Pancreas (tissue), 10 donors: ENCODE data around the gene CSF2. TPM values are rescaled to one million over a fixed set of nuclear protein-coding genes. Genes with fewer than 3 reads are reported as not detected.

Experiments
- ATAC-seq, 4 donors: fragments of 200-7000 bp; cut with Tn5 transposase; one replicate each; pipeline versions ENCODE4 v1.8.0 to v1.9.1; 2020; ENCODE audit warnings: mild to moderate bottlenecking in 4 of 4, moderate library complexity in 4 of 4
- DNase-seq, 6 donors: peaks; one replicate each; pipeline ENCODE4 v3.0.0-alpha.2; 2020
- FAIRE-seq: peaks from 2 replicates; lab custom pipeline; 2012; peaks lifted over from hg19 to GRCh38; lab: Jason Lieb, UNC
- H3K27ac ChIP-seq, 4 donors: fragments of 200-600 bp; sonication (generic); 1 replicate in 3 of 4; 2 replicates in 1 of 4; pipeline versions ENCODE4 v1.5.0 to v1.8.0; 2020
- H3K27me3 ChIP-seq, 4 donors: fragments of 200-600 bp; one replicate each; pipeline ENCODE4 v1.8.0; 2021
- H3K36me3 ChIP-seq, 3 donors: fragments of 200-600 bp; sonication (generic) in 1 of 3; one replicate each; pipeline versions ENCODE4 v1.5.0 to v1.8.0; 2020 to 2021
- H3K4me1 ChIP-seq, 3 donors: fragments of 200-600 bp; one replicate each; pipeline ENCODE4 v1.8.0; 2021
- H3K4me3 ChIP-seq, 4 donors: fragments of 200-600 bp; sonication (generic) in 2 of 4; one replicate each; pipeline versions ENCODE4 v1.5.0 to v1.8.0; 2020 to 2021
- H3K9me3 ChIP-seq, 4 donors: fragments of 200-600 bp; one replicate each; pipeline ENCODE4 v1.8.0; 2021
- WGBS, 2 donors: extraction: QIAGEN DNeasy Blood & Tissue Kit; methylation state at CpG; one replicate each; pipeline ENCODE4 v1.1.7; 2013; 5-methylcytosine and 5-hydroxymethylcytosine counted together
- intact Hi-C, 3 donors: fragments of 100-400 bp; cut with DNase I; formaldehyde crosslinking; loops; one replicate each; pipeline versions ENCODE4 v1.11.1 to v1.14.2; 2022
- polyA plus RNA-seq, 2 donors: library from polyadenylated mRNA; stranded (reverse); fragments of 200-250 nt; gene quantifications; one replicate each; pipeline ENCODE4 v1.2.3, GENCODE V29; 2013
- total RNA-seq, 6 donors: library from RNA; stranded (reverse); fragmentation: NEBNext Ultra II Directional in 4 of 6; extraction: Animal tissue kit (Norgen Biotek cat#: 25700) in 4 of 6; gene quantifications; one replicate each; pipeline versions ENCODE4 v1.2.1 to v1.2.4, GENCODE V29; 2021 to 2023
- TF ChIP-seq, protein P1 (sequence below), 4 donors: fragments of 200-600 bp; sonication (generic) in 3 of 4; IDR thresholded peaks; one replicate each; pipeline versions ENCODE4 v1.5.0 to v1.8.0; 2021; ENCODE audit warnings: antibody characterized with exemption in 4 of 4
- donor health status: healthy with polysubstance abuse.
- donor health status: DM: no; HTN: no; CAD: no; lungs with moderate emphysema.
- donor health status: DM: no; HTN: no; CAD: no.
- donor health status: control.
- donor health status: control.
- donor health status: Bipolar disorder and iron deficiency.
- donor health status: DM: yes; HTN: yes; CAD: no.
- donor health status: DM: no; HTN: no; CAD: no.
- donor health status: DM: no; HTN: no; CAD: no.
- donor health status: DM: yes; HTN: yes; CAD: no.

CSF2 gene
- total and polyA plus RNA-seq, 8 donors, result 0.19 TPM; not detected in 7

DNA sequence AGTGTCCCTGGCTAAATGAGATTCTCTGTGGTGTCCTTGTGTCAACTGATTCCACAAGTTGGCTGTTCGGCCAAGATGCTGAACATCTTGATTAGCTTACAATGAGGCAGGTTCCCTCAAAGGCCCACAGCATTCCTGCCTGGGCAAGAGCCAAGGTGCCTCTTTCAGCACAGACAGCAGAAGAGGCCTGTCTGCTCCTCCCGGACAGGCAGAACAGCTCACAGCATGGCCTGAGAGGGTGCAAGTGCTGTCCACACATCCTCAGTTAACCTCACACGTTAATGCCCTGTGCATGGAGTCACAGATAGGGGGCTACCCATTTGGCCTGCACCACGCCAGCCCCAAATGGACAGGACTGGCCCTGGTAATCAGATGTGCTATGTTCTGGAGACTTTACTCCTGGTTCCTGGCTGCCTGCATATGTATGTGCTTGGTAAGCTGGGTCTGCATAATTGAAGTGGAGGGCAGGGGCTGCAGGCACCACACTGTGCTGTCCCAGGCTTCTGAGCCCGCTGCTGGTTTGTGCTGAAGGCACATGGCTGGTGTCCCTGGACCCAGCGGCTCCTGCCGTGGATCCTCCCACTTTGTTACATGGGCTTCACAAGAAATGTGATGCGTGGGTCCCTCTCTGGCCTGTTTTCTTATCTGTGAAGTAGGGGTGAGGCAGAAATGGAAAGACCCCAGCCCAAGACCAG lies 8.9 kb downstream of the CSF2 start:
- H3K36me3 ChIP-seq, result no peaks in the 10 kb centered on the region
- TF ChIP-seq, protein P1, sequence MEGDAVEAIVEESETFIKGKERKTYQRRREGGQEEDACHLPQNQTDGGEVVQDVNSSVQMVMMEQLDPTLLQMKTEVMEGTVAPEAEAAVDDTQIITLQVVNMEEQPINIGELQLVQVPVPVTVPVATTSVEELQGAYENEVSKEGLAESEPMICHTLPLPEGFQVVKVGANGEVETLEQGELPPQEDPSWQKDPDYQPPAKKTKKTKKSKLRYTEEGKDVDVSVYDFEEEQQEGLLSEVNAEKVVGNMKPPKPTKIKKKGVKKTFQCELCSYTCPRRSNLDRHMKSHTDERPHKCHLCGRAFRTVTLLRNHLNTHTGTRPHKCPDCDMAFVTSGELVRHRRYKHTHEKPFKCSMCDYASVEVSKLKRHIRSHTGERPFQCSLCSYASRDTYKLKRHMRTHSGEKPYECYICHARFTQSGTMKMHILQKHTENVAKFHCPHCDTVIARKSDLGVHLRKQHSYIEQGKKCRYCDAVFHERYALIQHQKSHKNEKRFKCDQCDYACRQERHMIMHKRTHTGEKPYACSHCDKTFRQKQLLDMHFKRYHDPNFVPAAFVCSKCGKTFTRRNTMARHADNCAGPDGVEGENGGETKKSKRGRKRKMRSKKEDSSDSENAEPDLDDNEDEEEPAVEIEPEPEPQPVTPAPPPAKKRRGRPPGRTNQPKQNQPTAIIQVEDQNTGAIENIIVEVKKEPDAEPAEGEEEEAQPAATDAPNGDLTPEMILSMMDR (IDR thresholded peaks at IDR 0.05), result no peak
- H3K9me3 ChIP-seq, result no peaks in the 10 kb centered on the region
- no peak for FAIRE-seq
- WGBS, 2 donors, result 84 to 85% methylated on average over 8 of the region's 8 CpGs
- H3K27me3 ChIP-seq, result no peaks in the 10 kb centered on the region
- H3K27ac ChIP-seq, result no peak overlapping the region
- H3K4me1 ChIP-seq, result no peaks in the 10 kb centered on the region
- intact Hi-C loops, result no loop called here
- DNase-seq, result peak in 1 of 6 donors; percentile 35
- no peak for ATAC-seq
- no peak overlapping the region for H3K4me3 ChIP-seq

- no peak for ATAC-seq
- H3K4me3 ChIP-seq, result no peak overlapping the region
- 89 to 95% methylated on average over 4 of the region's 4 CpGs for WGBS, 2 donors
- H3K27ac ChIP-seq, result no peak overlapping the region
- H3K4me1 ChIP-seq, result no peaks in the 10 kb centered on the region
- TF ChIP-seq, protein P1 (IDR thresholded peaks at IDR 0.05), result no peak
- no peak for FAIRE-seq
- intact Hi-C loops, result no loop called here
- H3K27me3 ChIP-seq, result no peaks in the 10 kb centered on the region
- no peaks in the 10 kb centered on the region for H3K9me3 ChIP-seq
- DNase-seq, result peak in 1 of 6 donors; percentile 23
- no peaks in the 10 kb centered on the region for H3K36me3 ChIP-seq
Observed at GRCh38 chr5:132083071-132083678, 9.6 kb downstream of the CSF2 start.

- ATAC-seq, result no peak
- Histone ChIP-seq H3K4me3 (no peak overlapping the region), H3K4me1 (no peaks in the 10 kb centered on the region), H3K27me3 (no peaks in the 10 kb centered on the region), H3K36me3 (no peaks in the 10 kb centered on the region), H3K9me3 (no peaks in the 10 kb centered on the region), H3K27ac (no peak overlapping the region)
- no peak for FAIRE-seq
- TF ChIP-seq, protein P1 (IDR thresholded peaks at IDR 0.05), result no peak
- intact Hi-C loops, result no loop called here
- no peak for DNase-seq
- WGBS, 2 donors, result 77 to 79% methylated on average over 4 of the region's 4 CpGs
Observed at GRCh38 chr5:132085686-132086085, 12.1 kb downstream of the CSF2 start.

DNA sequence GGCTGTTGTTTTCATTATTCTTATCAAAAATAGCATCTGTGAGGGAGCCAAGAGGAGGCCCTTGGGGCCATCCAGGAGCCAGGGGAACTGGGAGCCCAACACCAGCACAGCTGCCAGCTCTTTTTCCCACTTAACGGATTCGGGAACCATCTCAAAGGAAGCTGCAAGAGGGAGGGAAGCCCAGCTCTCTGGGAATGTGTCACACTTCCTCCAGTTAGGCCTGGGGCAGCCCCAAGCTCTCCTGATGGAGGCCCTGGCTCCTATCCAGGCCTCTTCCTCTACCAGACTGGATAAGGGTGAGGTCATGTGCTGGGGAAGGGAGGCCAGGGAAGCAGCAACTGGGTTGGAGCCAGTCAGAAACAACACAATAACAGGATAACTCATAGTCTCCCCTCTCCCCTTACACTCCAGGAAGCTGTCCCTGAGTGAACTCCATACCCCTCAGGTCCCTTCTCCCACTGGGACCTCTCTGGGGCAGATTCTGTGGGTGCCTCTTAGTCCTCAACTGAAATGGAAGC lies 12.7 kb downstream of the CSF2 start:
- no peaks in the 10 kb centered on the region for H3K9me3 ChIP-seq
- FAIRE-seq, result no peak
- 65 to 73% methylated on average over 2 of the region's 2 CpGs for WGBS, 2 donors
- intact Hi-C loops, result no loop called here
- ATAC-seq, result peak in 3 of 4 donors; percentile 21 to 87 (median 81)
- no peak overlapping the region for H3K4me3 ChIP-seq
- H3K27ac ChIP-seq, result no peak overlapping the region
- no peaks in the 10 kb centered on the region for H3K4me1 ChIP-seq
- TF ChIP-seq, protein P1 (IDR thresholded peaks at IDR 0.05), result no peak
- H3K36me3 ChIP-seq, result no peaks in the 10 kb centered on the region
- DNase-seq, result peak in 4 of 6 donors; percentile 21 to 55 (median 36)
- no peaks in the 10 kb centered on the region for H3K27me3 ChIP-seq

GRCh38 chr5:132087176-132087575 lies 13.6 kb downstream of the CSF2 start:
- no peak overlapping the region for H3K27ac ChIP-seq
- no peak for DNase-seq
- H3K27me3 ChIP-seq, result no peaks in the 10 kb centered on the region
- no peaks in the 10 kb centered on the region for H3K4me1 ChIP-seq
- 78 to 81% methylated on average over 6 of the region's 6 CpGs for WGBS, 2 donors
- TF ChIP-seq, protein P1 (IDR thresholded peaks at IDR 0.05), result no peak
- no peaks in the 10 kb centered on the region for H3K36me3 ChIP-seq
- intact Hi-C loops, result no loop called here
- H3K9me3 ChIP-seq, result no peaks in the 10 kb centered on the region
- no peak for FAIRE-seq
- H3K4me3 ChIP-seq, result no peak overlapping the region
- ATAC-seq, result no peak
